DMS 273 (cell line): ENCODE measurements around the gene SUPT3H.
"Not testable (repeated sequence)": the region's sequence is repeated elsewhere in the genome, so short reads cannot be mapped to it uniquely, and the experiment has no call there.

Source experiments
- DNase-seq: peaks from one replicate; lab custom pipeline; 2025; ENCODE audit not compliant: unreplicated experiment; lab: John Stamatoyannopoulos, UW

Gene SUPT3H

DNA sequence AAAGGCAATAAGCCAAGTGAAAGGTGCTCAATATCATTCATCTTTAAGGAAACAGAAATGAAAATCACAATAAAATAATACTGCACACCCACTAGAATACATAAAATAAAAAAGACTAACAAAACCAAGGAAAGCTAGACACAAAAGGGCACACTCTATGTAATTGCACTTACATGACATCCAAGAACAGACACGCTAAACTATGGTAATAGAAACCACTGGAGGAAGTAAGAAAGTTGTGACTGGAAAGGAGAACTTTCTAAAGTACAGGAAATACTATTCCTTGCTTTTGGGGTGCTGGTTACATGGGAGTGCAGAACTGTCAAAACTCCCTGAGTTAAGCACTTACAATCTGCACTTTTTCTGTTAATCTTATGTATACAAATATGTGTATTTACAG lies 303.3 kb downstream of the SUPT3H start:
- DNase-seq: no peak

DNA sequence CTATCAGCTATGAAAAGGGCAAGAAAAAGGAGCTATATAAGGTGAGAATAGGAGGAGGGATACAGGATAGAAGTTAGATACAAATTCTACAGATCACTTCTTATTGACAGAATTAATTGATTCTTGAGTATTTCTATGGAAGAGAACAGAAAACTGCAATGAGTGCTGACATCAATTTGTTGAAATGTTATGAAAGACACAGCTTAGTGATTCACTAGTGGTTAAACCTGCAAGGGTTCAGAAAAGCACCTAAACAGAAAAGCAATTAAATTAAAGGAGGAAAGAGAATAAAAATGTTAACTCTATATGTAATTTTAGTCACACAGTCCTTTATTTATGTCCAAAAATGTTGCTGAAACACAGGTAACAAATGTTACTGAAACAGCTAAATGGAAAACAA lies 304.0 kb downstream of the SUPT3H start:
- DNase-seq: no peak

DNA sequence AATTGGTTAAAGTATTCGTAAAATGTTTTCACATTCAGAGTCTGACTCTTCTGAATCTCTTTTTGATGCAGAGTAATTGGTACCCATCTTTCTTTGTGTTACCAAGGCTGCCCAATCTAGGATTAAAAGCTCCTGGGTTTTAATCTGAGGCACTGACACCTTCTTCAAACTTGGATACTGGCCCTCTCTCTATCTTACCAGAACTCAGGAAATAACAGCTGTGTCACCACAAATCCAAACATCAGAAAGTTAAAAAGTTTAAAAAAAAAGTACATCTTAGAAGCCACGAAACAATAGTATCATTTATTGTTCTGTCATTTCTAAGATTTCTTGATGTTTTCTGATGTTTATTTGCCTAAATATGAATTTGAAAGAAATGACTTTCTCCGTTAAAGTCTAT lies 305.1 kb downstream of the SUPT3H start:
- DNase-seq: no peak

DNA sequence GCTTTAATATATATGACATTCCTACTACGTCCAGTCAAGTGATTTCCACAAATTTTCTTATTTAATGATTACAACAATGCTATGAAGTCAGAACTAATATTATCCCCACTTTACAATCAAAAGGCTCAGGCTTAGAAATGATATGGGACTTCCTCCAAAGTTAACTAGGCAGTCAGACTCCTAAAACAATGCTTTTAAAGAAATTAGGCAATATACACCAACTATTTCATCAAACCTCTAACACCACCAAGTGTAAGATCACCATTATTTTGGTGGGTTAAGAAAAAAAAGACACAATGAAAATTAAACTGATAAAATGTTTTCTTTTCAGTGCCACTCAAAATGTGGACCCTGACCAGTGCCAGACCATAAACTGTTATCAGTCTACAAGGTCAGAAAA lies 305.7 kb downstream of the SUPT3H start:
- no peak for DNase-seq

DNA sequence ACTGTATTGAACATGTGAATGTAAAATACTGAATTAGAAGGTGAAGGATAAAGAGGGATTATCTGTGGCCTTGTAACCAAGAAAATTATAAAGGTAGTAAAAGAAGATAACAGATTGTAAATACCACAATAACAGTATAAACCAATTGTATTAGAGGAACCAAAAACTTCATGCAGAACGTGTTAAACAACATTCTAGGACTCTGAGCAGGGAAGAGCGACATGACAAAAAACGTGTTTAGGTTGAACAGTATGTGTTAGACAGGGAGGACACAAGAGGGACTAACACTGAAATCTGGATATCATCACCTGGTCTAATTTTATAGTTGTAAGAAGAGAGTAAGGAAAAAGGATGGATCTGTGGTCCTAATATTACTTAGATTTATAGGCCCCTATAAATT lies 308.6 kb downstream of the SUPT3H start:
- no peak for DNase-seq

DNA sequence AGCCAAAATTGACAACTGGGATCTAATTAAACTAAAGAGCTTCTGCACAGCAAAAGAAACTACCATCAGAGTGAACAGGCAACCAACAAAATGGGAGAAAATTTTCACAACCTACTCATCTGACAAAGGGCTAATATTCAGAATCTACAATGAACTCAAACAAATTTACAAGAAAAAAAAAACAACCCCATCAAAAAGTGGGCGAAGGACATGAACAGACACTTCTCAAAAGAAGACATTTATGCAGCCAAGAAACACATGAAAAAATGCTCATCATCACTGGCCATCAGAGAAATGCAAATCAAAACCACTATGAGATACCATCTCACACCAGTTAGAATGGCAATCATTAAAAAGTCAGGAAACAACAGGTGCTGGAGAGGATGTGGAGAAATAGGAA lies 310.3 kb downstream of the SUPT3H start:
- DNase-seq: not testable (repeated sequence)

DNA sequence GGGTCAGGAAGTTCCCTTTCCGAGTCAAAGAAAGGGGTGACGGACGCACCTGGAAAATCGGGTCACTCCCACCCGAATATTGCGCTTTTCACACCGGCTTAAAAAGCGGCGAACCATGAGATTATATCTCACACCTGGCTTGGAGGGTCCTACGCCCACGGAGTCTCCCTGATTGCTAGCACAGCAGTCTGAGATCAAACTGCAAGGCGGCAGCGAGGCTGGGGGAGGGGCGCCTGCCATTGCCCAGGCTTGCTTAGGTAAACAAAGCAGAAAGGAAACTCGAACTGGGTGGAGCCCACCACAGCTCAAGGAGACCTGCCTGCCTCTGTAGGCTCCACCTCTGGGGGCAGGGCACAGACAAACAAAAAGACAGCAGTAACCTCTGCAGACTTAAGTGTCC lies 315.1 kb downstream of the SUPT3H start:
- DNase-seq: not testable (repeated sequence)

DNA sequence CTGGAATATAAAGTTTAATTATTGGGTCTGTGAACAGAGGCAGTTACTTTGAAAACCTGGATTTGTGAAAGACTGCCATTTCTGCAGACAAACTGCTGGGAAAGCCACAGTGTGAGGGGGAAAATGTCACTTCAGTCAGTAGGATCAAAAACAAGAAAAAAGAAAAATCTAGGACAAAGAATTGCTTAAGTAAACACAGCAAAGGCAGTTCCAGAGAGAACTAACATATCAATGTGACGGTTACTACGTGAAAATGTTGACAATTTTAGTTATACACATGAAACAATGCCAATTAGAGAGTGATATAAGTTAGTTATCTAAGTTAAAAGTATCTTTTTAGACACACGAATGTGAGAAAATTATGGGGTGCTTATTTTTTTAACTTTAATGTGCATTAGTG lies 320.0 kb downstream of the SUPT3H start:
- no peak for DNase-seq

DNA sequence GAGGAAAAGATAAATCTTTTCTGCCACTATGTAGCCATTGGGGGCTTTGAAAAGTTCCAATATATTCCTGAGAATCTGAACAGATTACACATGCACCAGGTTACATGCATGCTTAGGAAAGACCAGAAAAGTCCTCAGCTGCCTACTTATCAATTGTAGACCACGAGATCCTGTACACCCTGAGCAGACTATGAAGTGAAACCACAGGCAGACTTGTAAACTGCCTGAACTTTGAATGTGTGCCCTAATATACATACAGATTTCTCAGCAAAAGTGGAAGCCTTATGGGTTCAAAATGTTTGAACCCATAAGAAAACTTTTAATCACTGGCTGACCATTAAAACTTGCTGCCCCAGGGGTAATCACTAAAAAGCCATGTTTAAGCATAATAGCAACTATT lies 323.1 kb downstream of the SUPT3H start:
- DNase-seq: no peak

DNA sequence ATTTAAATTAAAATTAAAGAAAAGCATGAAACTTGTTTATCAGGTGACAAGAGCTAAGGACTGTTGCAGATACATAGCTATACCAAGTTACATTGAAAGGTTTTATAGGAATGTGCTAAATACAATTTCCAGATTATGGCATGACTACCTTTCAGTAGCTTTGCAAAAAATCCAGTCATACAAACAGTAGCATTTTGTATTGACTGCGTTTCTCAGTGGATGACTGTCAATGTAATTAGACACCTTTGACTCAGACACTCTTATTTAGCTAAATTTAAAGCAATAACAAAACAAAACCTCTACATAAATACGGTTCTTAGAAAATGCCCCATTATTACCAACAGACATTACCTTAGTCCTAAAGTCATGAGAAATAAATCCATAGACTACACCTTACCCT lies 325.4 kb downstream of the SUPT3H start:
- DNase-seq: no peak

DNA sequence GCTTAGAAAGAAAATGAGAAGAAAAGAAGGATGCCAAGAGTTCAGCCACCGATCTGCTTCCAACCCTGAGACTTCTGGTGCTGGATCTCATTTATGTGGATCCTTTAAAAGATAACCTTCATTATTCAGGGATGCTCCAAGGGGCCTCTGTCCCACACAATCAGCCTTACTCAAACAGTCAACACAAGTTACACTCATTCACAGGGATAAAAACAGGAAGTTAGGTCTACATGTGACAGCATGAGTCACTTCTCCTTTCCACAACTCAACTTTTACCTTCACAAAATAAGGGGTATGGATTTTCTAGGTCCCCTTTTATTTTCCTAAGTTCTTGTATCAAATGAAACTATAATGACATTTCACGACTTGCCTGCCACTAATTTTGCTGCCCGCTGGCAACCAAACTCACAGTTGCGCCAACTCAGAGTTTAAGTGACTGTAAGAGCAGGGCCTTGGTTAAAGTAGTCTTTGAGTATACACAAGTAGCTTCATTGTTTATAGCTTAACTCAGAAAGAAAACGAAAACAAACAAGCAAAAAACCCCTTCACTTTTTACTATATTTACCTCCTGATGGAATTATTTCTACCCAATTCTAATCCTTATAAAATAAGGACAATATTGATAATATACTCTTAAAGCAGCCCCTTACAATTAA lies 328.4 kb downstream of the SUPT3H start:
- no peak for DNase-seq

DNA sequence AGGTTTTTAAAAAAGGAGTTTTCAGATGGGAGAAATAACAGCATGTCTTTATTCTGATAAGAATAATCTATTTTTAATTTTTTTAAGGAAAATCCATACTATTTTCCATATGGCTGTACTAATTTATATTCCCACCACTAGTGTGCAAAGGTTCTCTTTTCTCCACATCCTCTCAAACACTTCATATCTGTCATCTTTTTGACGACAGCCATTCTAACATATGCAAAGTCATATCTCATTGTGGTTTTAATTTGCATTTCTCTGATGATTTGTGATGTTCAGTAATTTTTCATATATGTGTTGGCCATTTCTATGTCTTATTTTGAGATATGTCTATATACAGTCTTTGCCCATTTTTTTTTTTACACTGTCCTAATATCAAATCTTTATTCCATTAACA lies 330.2 kb downstream of the SUPT3H start:
- DNase-seq: no peak

DNA sequence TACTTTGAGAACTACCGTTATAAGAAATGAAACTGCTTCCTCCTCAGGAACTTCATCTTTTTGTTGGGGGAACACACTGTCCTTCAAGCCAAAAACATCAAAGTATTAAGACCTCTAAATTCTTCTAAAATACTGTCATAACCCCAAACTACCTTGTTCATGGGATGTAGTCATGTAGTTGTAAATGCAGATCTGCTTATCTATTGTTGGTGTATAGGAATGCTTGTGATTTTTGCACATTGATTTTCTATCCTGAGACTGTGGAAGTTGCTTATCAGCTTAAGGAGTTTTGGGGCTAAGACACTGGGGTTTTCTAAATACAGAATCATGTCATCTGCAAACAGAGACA lies 332.5 kb downstream of the SUPT3H start:
- no peak for DNase-seq

DNA sequence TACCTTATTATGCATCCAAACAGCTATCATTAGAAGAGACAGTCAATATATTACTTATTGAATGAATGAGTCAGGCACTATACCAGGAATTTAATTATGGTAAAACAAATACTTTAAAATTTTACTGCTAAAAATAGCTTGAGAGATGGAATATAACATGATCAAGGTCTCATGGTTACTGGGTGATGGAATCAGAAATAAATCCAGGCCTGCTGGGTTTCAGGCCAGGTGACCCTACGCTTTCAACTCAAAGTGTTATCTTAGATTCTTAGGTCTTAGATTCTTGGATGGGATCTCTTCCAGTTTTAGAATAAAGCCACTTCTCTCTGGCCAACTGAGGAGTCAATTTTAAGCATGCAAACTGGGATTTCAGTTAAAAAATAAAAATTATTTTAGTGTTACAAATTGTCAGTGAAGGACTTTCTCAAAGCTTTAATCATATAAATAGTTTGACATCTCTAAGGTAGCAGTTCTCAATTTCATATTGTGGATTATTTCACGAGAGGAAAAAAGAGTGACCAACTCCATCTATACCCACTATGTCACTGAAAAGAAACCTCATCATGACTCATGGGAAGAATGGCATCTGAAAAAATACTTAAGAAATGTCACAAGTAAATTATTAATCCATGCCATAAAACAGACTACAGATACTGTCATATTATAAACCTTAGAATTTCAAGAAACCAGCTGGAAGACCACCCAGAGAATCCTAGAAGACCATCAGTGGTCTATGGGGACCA lies 333.1 kb downstream of the SUPT3H start:
- no peak for DNase-seq

DNA sequence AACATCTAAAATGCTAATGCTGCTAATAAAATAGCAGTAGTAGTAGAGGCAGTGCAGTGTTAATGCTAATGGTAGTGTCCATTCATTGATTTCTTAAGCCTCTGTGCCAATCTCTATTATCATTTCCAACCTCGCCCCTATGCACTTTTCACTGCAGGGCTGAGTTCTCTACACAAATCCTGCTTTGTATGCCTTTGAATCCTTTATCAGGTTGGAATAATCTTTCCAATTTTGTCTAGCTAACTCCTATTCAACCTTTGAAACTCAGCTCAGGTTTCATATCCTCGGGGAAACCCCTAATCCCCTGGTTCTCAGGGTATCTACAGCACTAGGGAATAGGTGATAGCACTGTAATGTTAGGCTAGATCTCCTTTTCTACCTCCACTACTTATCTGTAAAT lies 333.6 kb downstream of the SUPT3H start:
- DNase-seq: no peak

DNA sequence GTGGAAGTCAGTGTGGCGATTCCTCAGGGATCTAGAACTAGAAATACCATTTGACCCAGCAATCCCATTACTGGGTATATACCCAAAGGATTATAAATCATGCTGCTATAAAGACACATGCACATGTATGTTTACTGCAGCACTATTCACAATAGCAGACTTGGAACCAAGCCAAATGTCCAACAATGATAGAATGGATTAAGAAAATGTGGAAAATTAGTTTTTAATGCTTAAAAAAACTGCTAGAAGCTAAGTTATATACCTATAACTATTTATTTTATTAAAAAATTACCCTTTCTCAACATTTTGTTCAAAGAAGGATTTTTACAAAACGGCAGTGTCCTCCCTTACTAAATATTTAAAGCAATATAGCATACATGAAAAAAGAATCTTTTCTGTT lies 335.1 kb downstream of the SUPT3H start:
- not testable (repeated sequence) for DNase-seq

DNA sequence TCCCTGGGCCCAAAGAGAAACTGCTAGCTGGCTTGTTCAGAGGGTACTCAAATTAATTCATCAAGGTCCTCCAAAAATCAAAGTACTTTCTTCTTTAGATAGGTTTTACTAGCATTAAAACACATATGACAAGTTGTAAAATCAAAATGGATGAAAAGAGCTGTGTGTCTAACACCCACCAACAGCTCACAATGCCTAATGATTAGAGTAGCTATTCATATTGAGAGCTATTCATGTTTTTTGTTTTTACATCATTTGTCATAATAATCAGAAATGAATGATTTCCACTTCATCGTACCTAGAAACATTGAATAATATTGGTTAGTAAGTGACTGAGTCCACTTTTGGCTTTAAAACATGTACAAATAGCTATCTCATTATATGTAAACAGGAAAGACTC lies 339.5 kb downstream of the SUPT3H start:
- DNase-seq: no peak

DNA sequence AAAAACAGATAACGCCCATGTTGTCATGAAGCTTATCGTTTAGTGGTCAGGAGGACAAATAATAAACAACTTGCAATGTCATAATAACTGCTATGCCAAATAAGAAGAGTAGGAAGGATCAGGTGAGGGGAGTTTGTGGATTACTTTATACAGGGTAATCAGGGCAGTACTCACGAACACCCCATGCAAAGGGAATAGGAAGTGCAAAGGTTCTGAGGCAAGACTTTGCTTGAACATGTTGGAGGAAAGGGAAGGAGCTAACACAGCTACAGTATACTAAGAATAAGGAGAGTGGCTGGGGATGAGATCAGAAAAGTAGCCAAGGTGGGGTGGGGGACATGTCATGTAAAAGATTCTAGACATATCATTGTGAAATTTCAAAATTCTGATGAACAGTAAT lies 341.6 kb downstream of the SUPT3H start:
- DNase-seq: no peak

DNA sequence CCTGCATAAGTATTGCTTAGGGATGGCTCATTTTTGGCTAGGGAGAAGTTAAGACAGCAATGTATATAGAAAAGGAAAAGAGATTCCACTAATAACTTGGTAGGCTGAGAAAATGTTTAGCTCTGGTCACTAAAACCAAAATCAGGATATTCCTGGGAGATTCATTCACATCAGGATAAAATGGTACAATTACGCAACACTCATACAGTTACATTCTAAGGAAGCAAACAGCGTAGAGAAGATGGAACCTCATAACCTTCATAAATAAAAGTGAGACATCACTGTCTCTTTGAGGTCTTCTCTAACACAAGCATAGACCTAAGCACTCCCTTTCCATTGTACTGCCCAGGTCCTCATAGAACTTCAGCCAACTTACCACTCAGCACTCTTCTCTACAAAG lies 345.3 kb downstream of the SUPT3H start:
- no peak for DNase-seq

DNA sequence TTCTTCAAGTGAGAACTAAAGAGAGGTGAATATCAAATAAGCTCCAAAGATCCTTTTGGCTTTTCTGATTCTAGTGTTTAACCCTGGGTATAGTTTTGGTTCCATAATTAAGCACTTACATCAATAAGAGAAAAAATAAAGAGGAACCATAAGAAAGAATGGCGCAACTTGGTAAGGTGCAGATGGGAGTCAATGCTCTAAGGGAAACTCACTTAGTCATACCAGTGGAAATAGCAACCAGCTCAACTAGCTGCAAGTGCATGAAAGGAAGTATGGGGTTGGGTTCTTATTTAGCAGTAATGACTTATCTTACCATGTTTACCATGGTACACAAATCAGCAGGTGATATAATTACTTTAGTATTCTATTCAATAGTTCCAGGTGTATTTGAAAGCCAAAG lies 346.1 kb downstream of the SUPT3H start:
- DNase-seq: no peak

DNA sequence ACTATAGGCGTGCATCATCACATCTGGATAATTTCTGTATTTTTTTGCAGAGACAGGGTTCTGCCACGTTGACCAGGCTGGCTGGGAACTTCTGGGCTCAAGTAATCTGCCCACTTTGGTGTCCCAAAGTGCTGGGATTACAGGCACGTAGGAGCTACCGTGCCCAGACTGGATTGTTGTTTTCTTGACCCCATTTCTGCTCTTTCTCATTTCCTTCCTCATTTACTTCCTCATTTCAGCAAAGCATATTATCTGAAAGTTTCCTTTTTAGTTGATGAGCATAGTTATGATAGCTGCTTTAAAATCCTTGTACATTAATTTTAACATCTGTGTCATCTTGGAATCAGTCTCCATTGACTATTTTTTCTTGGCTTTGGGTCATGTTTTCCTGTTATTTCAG lies 350.6 kb downstream of the SUPT3H start:
- DNase-seq: no peak

DNA sequence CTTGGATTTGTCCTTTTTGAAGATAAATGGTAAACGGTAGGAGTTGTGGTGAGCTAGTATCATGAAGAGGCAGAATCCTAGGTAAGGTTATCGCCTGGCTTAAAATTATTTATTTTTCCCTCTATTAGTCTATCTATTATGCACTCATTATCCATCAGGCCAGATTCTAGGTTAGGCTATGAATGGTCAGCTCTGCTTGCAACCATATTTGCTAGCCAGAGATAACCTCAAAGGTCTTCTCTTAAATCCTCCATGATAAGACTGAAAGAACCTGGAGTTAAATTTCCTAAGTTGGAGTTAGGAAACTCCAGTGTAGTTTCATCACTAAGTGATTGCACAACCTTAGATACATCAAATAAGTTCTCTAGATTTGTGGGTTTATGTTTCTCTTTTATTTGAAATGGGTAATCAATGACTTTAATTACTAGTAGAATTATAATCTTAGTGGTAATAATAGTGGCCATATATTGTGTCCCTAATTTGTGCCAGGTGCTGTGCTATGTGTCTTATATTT lies 351.7 kb downstream of the SUPT3H start:
- no peak for DNase-seq

DNA sequence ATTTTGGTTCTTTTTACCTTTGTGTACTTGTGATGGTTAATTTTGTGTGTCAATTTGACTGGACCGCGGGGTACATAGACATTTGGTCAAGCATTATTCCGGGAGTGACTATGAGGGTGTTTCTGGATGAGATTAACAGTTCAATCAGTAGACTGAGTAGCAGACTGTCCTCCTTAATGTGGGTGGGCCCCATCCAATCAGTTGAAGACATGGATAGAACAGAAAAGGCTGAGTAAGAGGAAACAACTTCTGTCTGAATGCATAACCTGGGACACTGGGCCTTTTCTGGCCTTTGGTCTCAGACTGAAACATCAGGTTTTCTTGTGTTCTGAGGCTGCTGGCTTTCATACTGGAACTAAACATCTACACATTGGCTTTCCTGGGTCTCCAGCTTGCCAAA lies 353.1 kb downstream of the SUPT3H start:
- no peak for DNase-seq
